Stimulated activated CD4-positive, alpha-beta T cell treated with anti-CD3 and anti-CD28 coated beads, Interleukin-15, amount 100 ng/mL, for 1 hour (primary cell): ENCODE results near the gene VAV1.
A peak's percentile ranks its signal among the peaks of the same experiment; 100 is the strongest.
"Not testable (repeated sequence)": the region's sequence is repeated elsewhere in the genome, so short reads cannot be mapped to it uniquely, and the experiment has no call there.

Experiments used
- DNase-seq, 2 donors: peaks; one replicate each; pipeline ENCODE4 v3.0.0-alpha.2; 2020; ENCODE audit warnings: low read depth in 1 of 2, low spot score in 1 of 2

VAV1 gene

DNA sequence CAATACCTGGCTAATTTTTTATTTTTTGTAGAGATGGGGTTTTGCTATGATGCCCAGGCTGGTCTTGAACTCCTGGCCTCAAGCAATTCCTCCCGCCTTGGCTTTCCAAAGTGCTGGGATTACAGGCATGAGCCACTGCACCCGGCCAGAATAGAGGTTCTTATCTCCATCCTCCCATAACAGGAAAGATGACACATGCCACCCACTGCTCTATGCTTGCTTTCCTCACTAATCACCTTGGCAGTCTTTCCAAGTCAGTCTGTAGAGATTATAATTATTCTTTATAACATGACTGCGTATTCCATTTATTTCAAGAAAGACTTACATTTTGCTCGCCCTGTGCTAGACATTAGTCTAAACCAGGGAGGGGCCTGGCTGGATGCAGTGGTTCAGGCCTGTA lies 6.7 kb downstream of the VAV1 start:
- no peak for DNase-seq

DNA sequence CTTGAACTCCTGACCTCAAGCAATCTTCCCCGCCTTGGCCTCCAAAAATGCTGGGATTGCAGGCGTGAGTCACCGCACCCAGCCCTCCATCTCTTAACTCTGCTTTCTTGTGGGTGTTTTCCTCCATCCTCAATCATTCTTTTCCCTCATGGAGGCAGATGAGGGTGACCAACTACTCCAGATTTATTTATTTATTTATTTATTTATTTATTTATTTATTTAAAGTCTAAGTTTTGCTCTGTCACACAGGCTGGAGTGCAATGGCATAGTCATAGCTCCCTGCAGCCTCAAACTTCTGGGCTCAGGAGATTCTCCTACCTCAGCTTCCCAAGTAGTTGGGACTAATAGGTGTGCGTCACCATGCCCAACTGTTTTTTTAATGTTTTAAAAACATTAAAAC lies 14.9 kb downstream of the VAV1 start:
- no peak for DNase-seq

DNA sequence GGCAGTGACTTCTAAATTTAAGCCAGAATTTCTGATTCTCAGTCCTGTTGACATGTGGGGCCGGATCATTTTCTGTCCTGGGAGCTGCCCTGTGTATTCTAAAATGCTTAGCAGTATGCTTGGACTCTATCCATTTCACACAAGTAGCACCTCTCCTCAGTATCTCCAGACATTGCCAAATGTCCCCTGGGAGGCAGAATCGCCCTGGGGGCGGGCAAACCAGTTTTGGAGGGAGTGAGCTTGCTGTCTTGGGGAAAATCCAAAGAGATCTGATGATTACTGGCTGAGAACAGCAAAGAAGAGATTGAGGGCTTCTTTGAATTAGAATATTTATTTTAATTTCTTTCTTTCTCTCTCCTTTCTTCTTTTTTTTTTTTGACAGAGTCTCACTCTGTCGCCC lies 16.4 kb downstream of the VAV1 start:
- no peak for DNase-seq

DNA sequence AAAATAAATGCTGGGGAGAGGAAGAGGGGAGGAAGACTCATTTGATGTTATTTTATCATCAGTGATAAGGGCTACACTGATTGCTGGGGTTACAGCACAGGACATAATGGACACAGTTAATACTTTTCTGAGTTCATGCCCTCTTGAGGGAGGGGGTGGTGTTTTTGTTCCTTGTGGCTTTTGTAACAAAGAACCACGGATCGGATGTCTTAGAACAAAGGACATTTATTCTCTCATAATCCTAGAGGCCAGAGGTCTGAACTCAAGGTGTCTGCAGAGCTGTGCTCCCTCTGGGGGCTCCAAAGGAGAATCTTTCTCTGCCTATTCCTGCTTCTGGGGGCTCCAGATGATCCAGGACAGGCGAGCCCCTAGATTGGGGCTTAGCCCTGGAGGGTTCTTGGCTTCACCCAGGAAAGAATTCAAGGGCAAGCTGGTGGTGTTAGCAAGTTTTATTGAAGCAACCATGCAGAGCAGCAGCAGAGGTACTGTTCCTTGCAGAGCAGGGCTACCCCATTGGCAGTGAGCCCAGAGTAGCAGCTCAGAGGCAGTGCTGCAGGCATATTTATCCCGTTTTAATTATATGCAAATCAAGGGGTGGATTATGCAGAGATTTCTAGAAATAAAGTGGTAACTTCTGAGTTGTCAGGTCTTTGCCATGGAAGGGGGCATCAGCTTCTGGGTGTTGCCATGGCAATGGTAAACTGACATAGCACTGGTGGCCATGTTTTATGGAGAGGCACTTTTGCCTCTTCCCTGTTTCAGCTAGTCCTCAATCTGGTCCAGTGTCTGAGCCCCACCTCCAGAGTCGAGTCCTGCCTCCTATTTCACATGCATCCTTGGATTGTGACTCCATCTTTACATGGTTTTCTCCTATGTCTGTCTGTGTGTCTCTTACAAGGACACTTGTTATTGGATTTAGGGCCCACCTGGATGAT lies 18.0 kb downstream of the VAV1 start:
- no peak for DNase-seq

DNA sequence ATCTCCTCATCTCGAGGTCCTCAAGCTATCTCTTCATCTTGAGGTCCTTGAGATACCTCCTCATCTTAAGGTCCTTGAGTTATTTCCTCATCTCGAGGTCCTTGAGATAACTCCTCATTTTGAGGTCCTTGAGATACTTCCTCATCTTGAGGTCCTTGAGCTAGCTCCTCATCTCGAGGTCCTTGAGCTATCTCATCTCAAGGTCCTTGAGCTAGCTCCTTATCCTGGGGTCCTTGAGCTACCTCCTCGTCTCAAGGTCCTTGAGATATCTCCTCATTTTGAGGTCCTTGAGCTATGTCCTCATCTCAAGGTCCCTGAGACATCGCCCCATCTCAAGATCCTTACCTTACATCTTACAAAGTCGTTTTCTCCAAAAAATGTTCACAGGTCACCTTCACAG lies 18.7 kb downstream of the VAV1 start:
- DNase-seq = no peak

DNA sequence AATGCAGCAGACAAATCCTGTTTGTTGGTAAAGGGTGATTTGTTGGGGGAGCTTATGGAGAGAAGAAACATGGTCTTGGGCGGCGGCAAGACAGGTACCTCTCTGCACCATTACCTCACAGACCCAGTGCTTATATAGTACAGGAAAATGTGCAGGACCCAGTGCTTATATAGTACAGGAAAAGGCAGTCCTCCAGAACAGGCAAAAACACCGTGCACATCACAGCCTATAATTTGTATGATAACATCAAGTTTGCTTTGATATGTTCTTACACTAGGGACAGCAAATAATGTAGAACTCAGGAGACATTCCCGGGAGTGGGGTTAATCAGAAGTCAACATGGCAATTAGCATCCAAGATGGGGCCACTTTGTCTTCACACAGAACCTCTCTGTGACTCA lies 20.9 kb downstream of the VAV1 start:
- DNase-seq = no peak

DNA sequence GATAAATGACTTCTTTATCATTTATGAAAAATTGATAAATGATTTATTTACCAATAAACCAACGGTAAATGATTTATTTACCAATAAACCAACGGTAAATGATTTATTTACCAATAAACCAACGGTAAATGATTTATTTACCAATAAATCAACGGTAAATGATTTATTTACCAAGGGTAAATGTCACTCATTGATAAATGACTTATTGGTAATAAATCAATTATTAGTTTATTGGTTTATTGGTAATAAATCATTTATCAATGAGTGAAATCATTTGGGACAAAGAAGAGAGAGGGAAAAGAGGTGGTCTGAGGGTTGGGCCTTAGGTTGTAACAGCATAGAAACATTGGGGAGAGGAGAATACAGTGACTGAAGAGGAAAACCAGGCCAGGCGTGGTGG lies 21.5 kb downstream of the VAV1 start:
- no peak for DNase-seq

DNA sequence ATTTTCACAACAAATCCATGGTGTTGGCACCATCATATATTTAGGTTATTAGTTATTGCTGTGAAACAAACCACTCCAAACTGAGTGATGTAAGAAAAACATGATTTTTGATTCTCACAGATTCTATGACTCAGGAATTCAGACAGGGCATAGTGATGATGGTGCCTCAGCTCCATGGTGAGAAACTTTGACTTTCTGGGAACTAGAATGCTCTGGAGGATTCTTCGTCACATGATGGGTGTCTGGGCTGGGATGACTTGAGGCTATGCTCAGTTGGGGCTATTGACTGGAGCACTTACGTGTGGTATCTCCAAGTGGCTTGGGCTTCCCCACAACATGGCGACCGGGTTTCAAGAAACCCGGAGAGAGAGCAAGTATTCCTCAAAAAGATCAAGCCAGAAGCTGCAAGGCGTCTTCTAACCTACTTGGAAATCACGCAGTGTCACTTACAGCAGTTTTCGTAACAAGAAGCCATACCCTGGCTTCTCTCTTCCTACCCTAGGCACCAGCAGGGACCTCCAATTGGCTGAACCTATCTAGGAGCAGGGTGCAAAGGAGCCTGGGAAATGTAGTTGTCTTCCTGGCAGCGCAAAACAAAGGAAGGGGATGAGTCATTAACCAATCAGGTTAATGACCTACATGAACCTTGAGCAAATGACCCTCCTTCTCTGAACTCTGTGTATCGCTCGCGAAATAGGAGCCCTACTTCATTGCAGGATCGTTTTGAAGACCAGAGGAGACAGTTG lies 22.4 kb downstream of the VAV1 start:
- DNase-seq = no peak

DNA sequence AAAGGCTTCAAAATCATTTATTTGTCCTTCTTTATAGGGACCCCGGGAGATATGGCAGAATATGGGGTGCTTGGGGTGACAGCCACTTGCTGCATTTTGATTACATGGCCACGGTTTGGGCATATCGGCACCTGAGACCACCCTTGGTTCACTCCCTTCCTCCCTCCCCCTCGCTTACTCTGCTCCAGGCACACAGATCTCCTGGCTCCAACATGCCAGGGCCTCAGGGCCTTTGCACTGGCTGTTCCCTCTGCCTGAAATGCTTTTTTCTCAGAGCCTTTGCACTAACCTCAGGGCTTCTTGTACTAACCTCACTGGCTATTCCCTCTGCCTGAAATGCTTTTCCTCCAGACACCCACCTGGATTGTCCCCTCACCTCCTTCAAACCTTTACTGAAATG lies 23.8 kb downstream of the VAV1 start:
- DNase-seq = no peak

DNA sequence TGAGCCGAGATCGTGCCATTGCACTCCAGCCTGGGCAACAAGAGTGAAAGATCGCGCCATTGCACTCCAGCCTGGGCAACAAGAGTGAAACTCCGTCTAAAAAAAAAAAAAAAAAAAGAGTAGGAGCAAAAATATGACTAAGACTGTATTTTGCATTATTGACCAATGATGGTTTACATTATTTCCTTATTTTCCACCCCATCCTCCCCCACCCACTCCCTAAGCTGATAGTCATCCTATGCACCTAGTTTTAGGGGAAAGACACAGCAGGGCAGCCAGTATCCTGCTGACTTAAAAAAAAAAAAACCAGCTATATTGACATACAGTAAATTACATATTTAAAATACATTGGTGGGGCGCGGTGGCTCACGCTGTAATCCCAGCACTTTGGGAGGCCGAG lies 25.1 kb downstream of the VAV1 start:
- DNase-seq = no peak

DNA sequence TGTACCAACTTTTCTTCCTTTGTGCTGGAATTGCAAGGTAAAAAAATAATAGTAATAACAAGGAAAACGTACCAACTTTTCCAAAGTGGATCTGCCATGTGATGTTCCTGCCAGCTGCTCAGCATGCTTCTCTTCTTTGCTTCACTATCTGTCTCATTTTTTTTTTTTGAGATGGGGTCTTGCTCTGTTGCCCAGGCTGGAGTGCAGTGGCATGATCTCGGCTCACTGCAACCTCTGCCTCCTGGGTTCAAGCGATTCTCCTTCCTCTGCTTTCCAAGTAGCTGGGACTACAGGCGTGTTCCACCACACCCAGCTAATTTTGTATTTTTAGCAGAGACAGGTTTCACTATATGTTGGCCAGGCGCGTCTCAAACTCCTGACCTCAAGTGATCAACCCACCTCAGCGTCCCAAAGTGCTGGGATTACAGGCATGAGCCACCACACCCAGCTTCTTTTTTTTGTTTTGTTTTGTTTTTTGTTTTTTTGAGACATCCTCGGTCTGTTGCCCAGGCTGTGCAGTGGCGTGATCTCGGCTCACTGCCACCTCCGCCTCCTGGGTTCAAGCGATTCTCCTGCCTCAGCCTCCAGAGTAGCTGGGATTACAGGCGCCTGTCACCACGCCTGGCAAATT lies 27.8 kb downstream of the VAV1 start:
- DNase-seq = not testable (repeated sequence)

DNA sequence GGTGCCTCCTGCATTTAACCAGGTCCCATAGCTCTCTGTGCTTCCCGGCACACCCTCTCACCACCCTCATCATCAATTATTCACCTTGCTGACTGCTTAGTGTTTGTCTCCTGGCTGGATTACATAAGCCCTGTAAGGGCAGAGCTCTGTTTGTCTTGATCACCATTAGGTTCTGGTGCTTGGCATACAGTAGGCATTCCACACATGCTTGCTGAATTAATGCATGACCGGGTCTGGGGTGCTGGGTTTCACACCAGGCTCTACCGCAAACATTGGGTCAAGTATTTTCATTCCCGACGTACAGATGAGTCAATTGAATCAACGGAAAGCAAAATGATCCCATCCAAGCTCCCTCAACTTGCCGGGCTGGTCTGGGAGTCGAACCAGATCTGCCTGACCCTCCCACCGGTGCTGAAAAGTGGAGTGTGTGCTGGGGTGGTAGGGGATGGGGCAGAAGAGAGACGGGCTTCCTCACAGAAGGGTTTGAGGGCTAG lies 28.5 kb downstream of the VAV1 start:
- DNase-seq = no peak

DNA sequence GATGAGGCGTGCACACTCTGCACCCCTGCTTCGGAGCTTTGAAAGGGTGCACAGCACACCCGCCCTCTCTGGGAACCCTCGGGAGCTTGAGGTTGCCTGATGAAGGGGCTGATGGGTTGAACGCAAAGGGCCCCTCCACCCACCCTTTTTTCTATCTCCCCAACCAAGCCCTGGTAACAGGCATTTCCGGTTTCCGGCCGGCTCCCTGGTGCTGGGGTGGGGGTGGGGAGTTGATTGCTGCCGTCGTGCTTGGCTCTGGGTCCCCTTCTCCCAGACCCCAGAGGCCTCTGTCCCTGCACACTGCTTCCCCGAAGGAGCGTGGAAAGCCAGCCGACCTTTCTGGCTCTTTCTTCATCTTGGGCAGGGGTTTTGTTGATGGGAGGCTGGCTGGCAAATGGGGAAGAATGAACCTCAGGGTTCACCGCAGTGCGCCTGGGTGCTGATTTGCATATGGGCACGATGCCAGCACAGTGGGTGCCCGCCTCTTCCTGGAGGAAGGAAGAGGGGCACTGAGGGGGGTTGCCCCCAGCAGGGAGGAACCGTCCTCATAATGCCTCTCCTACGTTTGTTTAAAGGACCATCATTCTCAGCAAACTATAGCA lies 29.1 kb downstream of the VAV1 start:
- DNase-seq = peak; percentile 60 to 67

DNA sequence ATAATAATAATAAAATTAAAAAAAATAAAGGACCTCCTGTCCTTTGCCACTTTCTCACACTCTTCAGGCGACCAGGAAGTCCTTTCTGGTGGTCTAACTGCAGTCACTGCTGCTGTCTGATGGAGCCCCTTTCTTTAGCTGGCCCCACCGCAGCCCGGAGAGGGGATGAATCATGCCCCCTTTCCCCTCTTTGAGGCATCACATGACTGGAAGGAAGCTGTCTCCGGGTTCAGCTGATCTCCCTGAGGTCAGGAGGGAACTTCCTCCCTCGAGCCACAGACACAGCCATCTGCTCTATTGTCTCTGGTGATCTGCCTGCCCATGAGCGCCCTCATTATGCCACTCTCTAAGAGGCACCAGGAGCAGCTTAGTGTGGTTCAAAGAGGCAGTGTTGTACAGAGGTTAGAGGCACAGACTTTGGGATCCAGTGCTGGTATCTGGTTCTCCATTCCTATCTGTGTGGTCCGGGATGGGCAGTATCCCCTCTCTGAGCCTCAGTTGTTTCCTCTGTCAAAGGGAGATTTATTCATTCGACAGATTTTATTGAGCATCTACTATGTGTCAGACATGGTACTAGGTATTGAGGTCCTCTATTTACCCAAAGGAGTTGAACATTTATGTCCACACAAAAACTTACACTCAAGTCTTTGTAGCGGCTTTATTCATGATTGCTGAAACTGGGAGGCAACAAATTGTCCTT lies 30.0 kb downstream of the VAV1 start:
- peak; percentile 36 to 38 for DNase-seq

DNA sequence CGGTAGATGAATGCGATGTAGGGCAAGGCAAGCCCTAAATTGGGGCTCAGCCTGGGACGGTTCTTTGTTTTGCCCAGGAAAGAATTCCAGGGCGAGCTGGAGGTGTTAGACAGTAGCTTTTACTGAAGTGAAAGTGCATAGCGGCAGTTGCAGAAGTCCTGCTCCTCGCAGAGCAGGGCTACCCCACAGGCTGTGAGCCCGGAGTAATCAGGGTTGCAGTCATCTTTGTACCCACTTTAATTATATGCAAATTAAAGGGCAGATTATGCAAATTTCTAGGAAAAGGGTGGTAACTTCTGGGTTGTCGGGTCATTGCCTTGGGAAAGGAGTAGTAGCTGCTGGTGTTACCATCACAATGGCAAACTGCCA lies 30.5 kb downstream of the VAV1 start:
- DNase-seq = no peak

DNA sequence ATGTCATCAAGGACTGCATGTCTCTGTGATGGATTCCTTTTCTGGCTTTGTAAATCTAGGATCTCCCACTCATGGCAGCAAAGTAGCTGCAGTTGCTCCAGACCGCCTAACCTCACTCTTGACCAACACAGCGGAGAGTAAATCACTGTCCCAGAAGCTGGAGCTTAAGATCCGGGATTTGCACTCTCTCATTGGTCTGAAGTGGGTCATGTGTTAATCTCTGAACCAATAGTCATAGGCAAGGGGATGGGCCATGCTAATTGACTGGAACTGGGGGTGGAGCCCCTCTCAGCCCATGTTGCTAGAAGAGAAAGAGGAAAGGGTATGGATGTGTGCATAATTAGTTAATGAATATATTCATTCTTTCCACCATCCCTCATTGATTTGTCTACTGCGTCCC lies 34.0 kb downstream of the VAV1 start:
- no peak for DNase-seq

DNA sequence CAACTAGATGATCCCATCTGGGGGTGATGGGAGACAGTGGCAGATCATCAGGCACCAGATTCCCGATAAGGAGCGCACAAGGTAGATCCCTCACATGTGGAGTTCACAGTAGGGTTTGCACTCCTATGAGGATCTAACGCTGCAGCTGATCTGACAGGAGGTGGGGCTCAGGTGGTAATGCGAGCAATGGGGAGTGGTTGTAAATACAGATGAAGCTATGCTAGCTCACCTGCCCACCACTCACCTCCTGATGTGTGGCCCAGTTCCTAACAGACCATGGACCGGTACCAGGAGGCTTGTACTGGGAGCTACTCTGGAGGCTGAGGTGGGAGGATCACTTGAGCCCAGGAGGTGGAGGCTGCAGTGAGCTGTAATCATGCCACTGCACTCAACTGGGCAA lies 34.8 kb downstream of the VAV1 start:
- DNase-seq = no peak

DNA sequence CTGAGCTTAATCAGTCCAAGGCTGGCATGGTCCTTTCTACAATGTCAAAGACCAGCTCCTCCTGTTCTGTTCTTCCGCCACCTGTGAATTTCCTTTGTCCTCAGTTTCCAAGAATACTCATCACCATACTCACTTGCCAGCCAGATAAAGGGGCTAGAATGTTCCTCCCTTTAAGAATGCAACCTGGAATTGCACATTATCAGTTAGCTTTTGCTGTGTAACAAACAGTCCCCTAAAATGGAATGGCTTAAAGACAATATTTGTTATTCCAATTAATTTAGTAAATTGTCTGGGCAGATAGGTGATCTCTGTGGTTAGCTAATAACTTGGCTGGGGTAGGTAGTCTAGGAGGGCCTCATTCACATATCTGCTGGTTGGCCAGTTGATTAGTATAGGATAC lies 36.0 kb downstream of the VAV1 start:
- no peak for DNase-seq

DNA sequence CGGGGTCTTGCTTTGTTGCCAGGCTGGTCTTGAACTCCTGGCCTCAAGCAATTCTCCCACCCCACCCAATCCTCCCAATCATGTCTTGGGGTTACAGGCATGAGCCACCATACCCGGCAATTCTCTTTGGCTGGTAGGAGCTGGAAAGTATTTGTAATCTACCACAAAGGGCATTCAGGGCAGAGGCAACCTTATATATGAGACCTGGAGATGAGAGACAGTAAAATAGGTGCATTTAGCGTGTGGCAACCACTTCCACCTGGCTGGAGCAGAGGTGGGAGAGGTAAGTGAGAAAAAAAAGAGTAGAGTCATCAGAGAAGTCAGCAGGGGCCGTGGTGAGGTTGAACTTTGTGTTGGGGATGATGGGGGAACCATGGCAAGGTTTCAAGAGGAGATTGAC lies 36.8 kb downstream of the VAV1 start:
- no peak for DNase-seq

DNA sequence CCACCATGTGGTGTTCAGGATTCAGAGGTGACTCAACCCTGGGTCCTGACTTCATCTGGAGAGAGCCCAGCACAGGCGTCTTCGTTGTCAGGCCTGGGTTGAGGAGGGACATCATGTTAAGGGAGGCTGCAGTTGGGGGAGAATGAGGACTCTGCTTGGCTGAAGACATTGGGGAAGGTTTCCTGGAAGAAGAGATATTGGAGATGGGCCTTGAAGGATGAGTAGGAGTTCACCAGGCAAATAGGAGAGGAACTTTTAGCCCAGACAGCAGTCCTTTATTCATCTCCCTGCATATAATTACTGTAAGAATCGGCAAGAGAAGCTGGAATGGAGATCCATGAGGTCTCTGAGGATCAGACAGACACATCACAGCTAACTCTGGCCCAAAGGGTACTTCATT lies 38.9 kb downstream of the VAV1 start:
- no peak for DNase-seq

DNA sequence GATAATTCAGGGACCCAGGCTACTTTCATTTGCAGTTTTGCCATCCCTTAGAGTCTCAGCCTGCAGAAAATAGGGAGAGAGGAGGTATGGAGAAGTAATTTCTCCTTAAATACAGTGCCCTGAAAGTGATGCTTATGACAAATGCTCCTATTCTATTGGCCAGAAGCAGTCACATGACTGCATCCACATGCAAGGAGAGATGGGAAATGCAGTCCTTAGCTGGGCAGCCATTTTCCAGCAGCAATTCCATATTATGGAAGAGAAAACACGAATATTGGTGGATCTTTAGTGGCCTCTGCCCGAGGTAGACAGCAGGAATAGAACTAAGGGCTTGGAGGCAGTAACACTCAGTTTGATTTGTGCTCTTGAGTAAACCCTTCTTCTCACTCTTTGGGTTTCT lies 39.4 kb downstream of the VAV1 start:
- DNase-seq = no peak
